Stomach (tissue), 9 donors: Measurements from ENCODE around the gene SIRT3. TPM values are rescaled to one million over a fixed set of nuclear protein-coding genes. Genes with fewer than 3 reads are reported as not detected.

Source experiments
- DNase-seq, 2 donors: peaks; one replicate each; pipeline versions ENCODE4 v3.0.0 to v3.0.0-alpha.2; 2013 to 2019
- H3K27ac ChIP-seq, 5 donors: fragments of 200-600 bp in 4 of 5; sonication (generic) in 4 of 5; one replicate each; pipeline ENCODE4 v1.5.1; 2013 to 2019; ENCODE audit warnings: mild to moderate bottlenecking in 1 of 5, moderate library complexity in 1 of 5
- H3K27me3 ChIP-seq, 3 donors: fragments of 200-600 bp; sonication (generic); one replicate each; pipeline ENCODE4 v1.5.1; 2017 to 2019; ENCODE audit warnings: mixed run types in 1 of 3
- H3K36me3 ChIP-seq, 4 donors: fragments of 200-600 bp; sonication (generic); 1 replicate in 3 of 4; 2 replicates in 1 of 4; pipeline ENCODE4 v1.5.1; 2016 to 2019
- H3K4me1 ChIP-seq, 4 donors: fragments of 200-600 bp; sonication (generic); one replicate each; pipeline ENCODE4 v1.5.1; 2016 to 2019
- H3K4me3 ChIP-seq, 4 donors: fragments of 200-600 bp; sonication (generic) in 3 of 4; one replicate each; pipeline ENCODE4 v1.5.1; 2016 to 2019; ENCODE audit warnings: mild to moderate bottlenecking in 1 of 4
- H3K9me3 ChIP-seq, 4 donors: fragments of 200-600 bp; sonication (generic); one replicate each; pipeline ENCODE4 v1.5.1; 2016 to 2019
- EP300 ChIP-seq: sonication (generic); formaldehyde crosslinking; IDR thresholded peaks from one replicate; pipeline ENCODE4 v1.6.1; 2017; ENCODE audit warnings: antibody characterized with exemption
- POLR2A ChIP-seq, 4 donors: fragments of 450-650 bp; IDR thresholded peaks; one replicate each; pipeline ENCODE4 v1.6.1; 2016; ENCODE audit warnings: antibody characterized with exemption in 4 of 4, control low read depth in 2 of 4, mild to moderate bottlenecking in 1 of 4, moderate library complexity in 1 of 4
- POLR2AphosphoS5 ChIP-seq, 3 donors: sonication (generic); formaldehyde crosslinking; IDR thresholded peaks; one replicate each; pipeline ENCODE4 v1.6.1; 2016; ENCODE audit warnings: antibody characterized with exemption in 3 of 3
- WGBS, 5 donors: extraction: QIAGEN DNeasy Blood & Tissue Kit in 3 of 5; methylation state at CpG; one replicate each; pipeline versions ENCODE4 v1.1.5 to v1.1.7; 2013 to 2018; 5-methylcytosine and 5-hydroxymethylcytosine counted together
- intact Hi-C: fragments of 100-400 bp; cut with DNase I; formaldehyde crosslinking; loops from one replicate; pipeline ENCODE4 v1.15.1; 2023; ENCODE audit warnings: low total_unique reads
- polyA plus RNA-seq, 3 donors: library from polyadenylated mRNA; stranded (reverse); fragments of 200-250 nt; gene quantifications; one replicate each; pipeline ENCODE4 v1.2.3, GENCODE V29; 2013
- total RNA-seq, 5 donors: library from RNA; depleted of rRNA; stranded (reverse); fragments of >200 nt; gene quantifications; one replicate each; pipeline versions ENCODE4 v1.1.0 to v1.2.3, GENCODE V29; 2014 to 2016
- TF ChIP-seq, protein P1 (sequence below), 7 experiments: fragments of 450-650 bp in 4 of 7; fragments of 200-600 bp in 3 of 7; sonication (generic) in 3 of 7; IDR thresholded peaks; one replicate each; pipeline ENCODE4 v1.5.1; 2016 to 2019; ENCODE audit warnings: antibody characterized with exemption in 7 of 7, control low read depth in 2 of 7, mild to moderate bottlenecking in 1 of 7
- donor health status: healthy with polysubstance abuse.
- donor health status: Bipolar disorder and iron deficiency.
- donor health status: healthy.

SIRT3 gene
- total and polyA plus RNA-seq, 8 donors = 5.4 to 63.7 (median 12.3) TPM

DNA sequence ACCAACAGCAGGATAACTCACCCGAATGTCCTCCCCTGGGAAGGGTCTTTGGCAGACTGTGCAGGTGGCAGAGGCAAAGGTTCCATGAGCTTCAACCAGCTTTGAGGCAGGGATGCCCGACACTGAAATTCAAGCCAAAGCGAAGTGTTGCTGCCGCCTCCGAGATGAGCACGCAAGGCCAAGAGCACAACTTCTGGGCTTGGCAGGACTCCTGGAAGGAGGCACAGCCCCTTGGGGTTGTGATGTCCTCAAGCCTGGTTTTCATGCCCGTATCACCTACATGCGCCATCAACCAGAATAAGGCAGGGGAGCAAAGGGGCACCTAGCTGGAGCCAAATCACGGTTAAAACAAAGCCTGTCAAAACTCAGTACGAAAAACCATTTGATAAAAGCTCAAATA, 5.7 kb downstream of the SIRT3 start:
- peaks cover 5 to 12% (median 9%) of the 10 kb centered on the region in 4 donors for H3K4me1 ChIP-seq
- no peak for DNase-seq
- TF ChIP-seq, protein P1, sequence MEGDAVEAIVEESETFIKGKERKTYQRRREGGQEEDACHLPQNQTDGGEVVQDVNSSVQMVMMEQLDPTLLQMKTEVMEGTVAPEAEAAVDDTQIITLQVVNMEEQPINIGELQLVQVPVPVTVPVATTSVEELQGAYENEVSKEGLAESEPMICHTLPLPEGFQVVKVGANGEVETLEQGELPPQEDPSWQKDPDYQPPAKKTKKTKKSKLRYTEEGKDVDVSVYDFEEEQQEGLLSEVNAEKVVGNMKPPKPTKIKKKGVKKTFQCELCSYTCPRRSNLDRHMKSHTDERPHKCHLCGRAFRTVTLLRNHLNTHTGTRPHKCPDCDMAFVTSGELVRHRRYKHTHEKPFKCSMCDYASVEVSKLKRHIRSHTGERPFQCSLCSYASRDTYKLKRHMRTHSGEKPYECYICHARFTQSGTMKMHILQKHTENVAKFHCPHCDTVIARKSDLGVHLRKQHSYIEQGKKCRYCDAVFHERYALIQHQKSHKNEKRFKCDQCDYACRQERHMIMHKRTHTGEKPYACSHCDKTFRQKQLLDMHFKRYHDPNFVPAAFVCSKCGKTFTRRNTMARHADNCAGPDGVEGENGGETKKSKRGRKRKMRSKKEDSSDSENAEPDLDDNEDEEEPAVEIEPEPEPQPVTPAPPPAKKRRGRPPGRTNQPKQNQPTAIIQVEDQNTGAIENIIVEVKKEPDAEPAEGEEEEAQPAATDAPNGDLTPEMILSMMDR (IDR thresholded peaks at IDR 0.05) = no peak
- TF ChIP-seq POLR2A (IDR thresholded peaks at IDR 0.05) (no peak), POLR2AphosphoS5 (IDR thresholded peaks at IDR 0.05) (no peak), EP300 (no peak)
- intact Hi-C loops = no loop called here
- H3K9me3 ChIP-seq = no peaks in the 10 kb centered on the region
- H3K36me3 ChIP-seq = peaks cover 0 to 31% (median 27%) of the 10 kb centered on the region in 4 donors
- H3K4me3 ChIP-seq = no peak overlapping the region
- 93 to 98% (median 95%) methylated on average over 10 of the region's 10 CpGs for WGBS, 5 donors
- no peak overlapping the region for H3K27ac ChIP-seq
- H3K27me3 ChIP-seq = no peaks in the 10 kb centered on the region

DNA sequence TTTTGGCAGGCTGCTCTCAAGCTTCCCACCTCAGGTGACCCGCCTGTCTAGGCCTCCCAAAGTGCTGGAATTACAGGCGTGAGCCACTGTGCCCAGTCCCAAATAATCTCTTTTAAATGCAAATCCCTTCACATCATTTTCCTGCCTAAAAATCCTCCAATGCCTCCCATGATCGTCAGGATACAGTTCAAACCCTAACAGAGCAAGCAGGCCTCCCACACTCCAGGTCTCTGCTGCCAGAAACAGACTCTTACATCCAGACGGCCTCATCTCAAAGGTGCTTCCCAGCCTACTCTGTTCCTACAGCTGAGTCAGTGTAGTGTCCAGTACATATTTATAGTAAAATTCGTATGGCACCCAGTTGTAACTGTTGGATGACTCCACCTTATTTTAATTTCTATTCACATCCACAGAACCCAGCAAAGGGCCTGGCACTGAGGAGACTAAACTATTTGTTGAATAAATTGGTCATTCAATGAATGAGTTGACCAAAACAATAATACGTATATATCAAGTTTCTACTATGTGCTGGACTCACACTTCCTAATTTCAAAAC, 8.2 kb downstream of the SIRT3 start:
- intact Hi-C loops = no loop called here
- Histone ChIP-seq H3K9me3 (no peaks in the 10 kb centered on the region), H3K36me3 (peaks cover 0 to 34% (median 29%) of the 10 kb centered on the region in 4 donors), H3K4me1 (no peaks in the 10 kb centered on the region), H3K27ac (no peak overlapping the region), H3K27me3 (no peaks in the 10 kb centered on the region), H3K4me3 (no peak overlapping the region)
- no peak for DNase-seq
- WGBS, 5 donors = 81 to 90% (median 86%) methylated on average over 6 of the region's 6 CpGs
- no peak for TF ChIP-seq POLR2AphosphoS5 (IDR thresholded peaks at IDR 0.05)
- no peak for TF ChIP-seq EP300
- TF ChIP-seq, protein P1 (IDR thresholded peaks at IDR 0.05) = no peak
- TF ChIP-seq POLR2A (IDR thresholded peaks at IDR 0.05) = no peak

DNA sequence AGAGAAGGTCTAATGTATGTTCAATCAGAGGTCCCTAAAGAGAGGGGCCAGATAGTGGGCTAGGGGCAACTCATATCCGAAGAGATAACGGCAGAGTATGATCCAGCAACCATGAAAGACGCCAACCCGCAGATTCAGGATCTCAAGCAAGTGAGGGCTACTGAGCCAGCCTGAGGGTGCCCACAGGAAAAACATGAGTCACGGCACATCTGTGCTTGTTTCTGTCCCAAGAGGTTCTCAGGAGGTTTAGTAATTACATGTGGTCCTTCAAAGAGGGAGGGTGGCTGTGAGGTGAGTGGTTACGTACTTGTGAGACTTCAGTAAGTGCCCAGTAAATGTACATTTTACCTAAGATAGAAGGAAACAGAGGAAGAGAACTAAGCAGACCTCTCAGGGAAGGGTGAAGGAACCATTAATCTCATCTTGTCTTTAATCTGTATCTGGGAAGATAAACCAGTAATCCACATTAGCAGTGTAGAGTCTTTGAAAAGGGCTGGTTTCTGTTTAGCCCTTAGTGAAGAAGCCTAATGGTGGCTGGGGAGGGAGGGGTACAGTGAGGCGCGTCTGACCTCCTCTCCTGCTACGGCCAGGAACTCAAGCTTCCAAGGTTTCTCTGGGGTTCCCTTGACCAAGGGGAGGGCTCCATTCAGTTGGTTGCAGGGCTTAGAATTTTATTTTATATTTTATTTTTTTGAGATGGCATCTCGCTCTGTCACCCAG, 10.2 kb downstream of the SIRT3 start:
- DNase-seq = no peak
- Histone ChIP-seq H3K9me3 (no peaks in the 10 kb centered on the region), H3K4me3 (no peak overlapping the region), H3K27me3 (no peaks in the 10 kb centered on the region), H3K27ac (no peak overlapping the region), H3K4me1 (no peaks in the 10 kb centered on the region), H3K36me3 (peaks cover 0 to 38% (median 29%) of the 10 kb centered on the region in 4 donors)
- no peak for TF ChIP-seq POLR2A (IDR thresholded peaks at IDR 0.05)
- TF ChIP-seq POLR2AphosphoS5 (IDR thresholded peaks at IDR 0.05) = no peak
- TF ChIP-seq, protein P1 (IDR thresholded peaks at IDR 0.05) = no peak
- TF ChIP-seq EP300 = no peak
- intact Hi-C loops = no loop called here
- 92 to 94% (median 93%) methylated on average over 10 of the region's 10 CpGs for WGBS, 5 donors

DNA sequence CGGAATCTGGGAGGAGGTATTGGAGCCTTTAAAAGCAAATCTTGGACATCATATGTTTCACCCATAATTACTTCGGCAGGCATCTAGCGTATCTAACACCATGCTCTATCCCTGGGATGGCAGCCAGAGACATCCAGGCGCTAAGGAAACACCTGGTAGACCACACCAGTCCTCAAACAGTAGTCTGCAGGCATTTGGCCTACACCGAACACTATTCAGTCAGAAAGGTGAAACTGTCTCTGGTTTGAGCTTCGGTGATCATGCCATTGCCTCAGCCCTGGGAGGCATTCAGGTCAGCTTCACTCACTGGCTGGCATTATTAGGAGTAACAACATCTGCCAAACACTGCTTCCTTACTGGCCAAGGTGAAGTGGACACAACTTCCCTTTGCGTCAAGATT, 11.7 kb downstream of the SIRT3 start:
- DNase-seq = no peak
- H3K36me3 ChIP-seq = peaks cover 0 to 26% (median 22%) of the 10 kb centered on the region in 4 donors
- no peaks in the 10 kb centered on the region for H3K4me1 ChIP-seq
- no peak overlapping the region for H3K4me3 ChIP-seq
- 85 to 94% (median 92%) methylated on average over 7 of the region's 7 CpGs for WGBS, 5 donors
- no peak for TF ChIP-seq EP300
- TF ChIP-seq, protein P1 (IDR thresholded peaks at IDR 0.05) = no peak
- TF ChIP-seq POLR2AphosphoS5 (IDR thresholded peaks at IDR 0.05) = no peak
- no peak for TF ChIP-seq POLR2A (IDR thresholded peaks at IDR 0.05)
- no peak overlapping the region for H3K27ac ChIP-seq
- no peaks in the 10 kb centered on the region for H3K27me3 ChIP-seq
- H3K9me3 ChIP-seq = no peaks in the 10 kb centered on the region
- intact Hi-C loops = no loop called here
